Measurements from ENCODE around the gene ARSJ. TPM values are rescaled to one million over a fixed set of nuclear protein-coding genes. Genes with fewer than 3 reads are reported as not detected.

Gene ARSJ
- total and polyA plus RNA-seq, 10 donors = 0.07 to 1.6 (median 0.52) TPM

GRCh38 chr4:113997206-113997605, 17.8 kb upstream of the ARSJ start:
- H3K27me3 ChIP-seq (replicated peaks in 1 of 7) = no peaks in the 10 kb centered on the region
- no peaks in the 10 kb centered on the region for H3K9me3 ChIP-seq
- WGBS, 5 donors = 85 to 95% (median 90%) methylated on average over 1 of the region's 1 CpG
- no peak overlapping the region for H3K4me3 ChIP-seq
- TF ChIP-seq POLR2AphosphoS5 (IDR thresholded peaks at IDR 0.05) = no peak
- TF ChIP-seq CTCF (IDR thresholded peaks at IDR 0.05 in 8 of 11, conservative IDR thresholded peaks at IDR 0.05 in 3 of 11) = no peak
- no peak for TF ChIP-seq POLR2A (IDR thresholded peaks at IDR 0.05)
- no peak for DNase-seq
- H3K27ac ChIP-seq = no peak overlapping the region
- intact Hi-C loops (cut with DNase I; ENCODE audit: low total_unique reads) = no loop called here
- H3K4me1 ChIP-seq = no peaks in the 10 kb centered on the region
- H3K36me3 ChIP-seq = no peaks in the 10 kb centered on the region

GRCh38 chr4:113996599-113997177, 17.2 kb upstream of the ARSJ start:
- no peaks in the 10 kb centered on the region for H3K27me3 ChIP-seq (replicated peaks in 1 of 7)
- WGBS, 5 donors = 63 to 81% (median 76%) methylated on average over 4 of the region's 4 CpGs

GRCh38 chr4:113993887-113994286, 14.4 kb upstream of the ARSJ start:
- Histone ChIP-seq H3K4me3 (no peak overlapping the region), H3K27me3 (replicated peaks in 1 of 7) (no peaks in the 10 kb centered on the region), H3K27ac (no peak overlapping the region), H3K36me3 (no peaks in the 10 kb centered on the region), H3K9me3 (no peaks in the 10 kb centered on the region), H3K4me1 (no peaks in the 10 kb centered on the region)
- no peak for DNase-seq
- intact Hi-C loops (cut with DNase I; ENCODE audit: low total_unique reads) = no loop called here
- TF ChIP-seq POLR2AphosphoS5 (IDR thresholded peaks at IDR 0.05) (no peak), POLR2A (IDR thresholded peaks at IDR 0.05) (no peak), CTCF (IDR thresholded peaks at IDR 0.05 in 8 of 11, conservative IDR thresholded peaks at IDR 0.05 in 3 of 11) (no peak)

More at GRCh38 chr4:113996599-113997177, 17.2 kb upstream of the ARSJ start:
- TF ChIP-seq CTCF (IDR thresholded peaks at IDR 0.05 in 8 of 11, conservative IDR thresholded peaks at IDR 0.05 in 3 of 11) = no peak
- no peak for TF ChIP-seq POLR2A (IDR thresholded peaks at IDR 0.05)
- no peak for TF ChIP-seq POLR2AphosphoS5 (IDR thresholded peaks at IDR 0.05)
- no peaks in the 10 kb centered on the region for H3K36me3 ChIP-seq
- H3K27ac ChIP-seq = no peak overlapping the region
- no peaks in the 10 kb centered on the region for H3K4me1 ChIP-seq
- no peak for DNase-seq
- intact Hi-C loops (cut with DNase I; ENCODE audit: low total_unique reads) = no loop called here
- H3K4me3 ChIP-seq = no peak overlapping the region
- no peaks in the 10 kb centered on the region for H3K9me3 ChIP-seq

DNA sequence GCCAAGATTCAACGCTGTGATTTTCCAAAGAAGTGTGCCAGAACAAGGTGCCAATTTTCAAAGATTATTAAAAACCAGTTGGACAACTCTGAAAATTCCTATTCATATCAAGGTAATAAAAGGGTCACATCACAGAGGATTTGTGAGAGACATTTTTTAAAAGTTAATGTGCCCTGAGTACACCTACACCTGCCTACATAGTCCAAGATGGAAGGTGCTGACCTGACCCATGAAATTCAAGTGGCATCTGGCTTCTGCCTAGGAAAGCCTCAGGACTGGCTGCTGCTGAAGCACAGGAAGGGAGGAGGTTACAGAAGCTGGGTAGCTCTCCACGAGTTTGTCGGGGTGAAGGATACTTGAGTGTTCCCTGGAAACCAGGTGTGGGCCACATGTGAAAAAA, 11.4 kb upstream of the ARSJ start:
- no peak for DNase-seq

More for the DNA sequence above, 11.4 kb upstream of the ARSJ start:
- H3K36me3 ChIP-seq = no peaks in the 10 kb centered on the region
- H3K9me3 ChIP-seq = no peaks in the 10 kb centered on the region
- H3K4me1 ChIP-seq = no peaks in the 10 kb centered on the region
- no peak overlapping the region for H3K4me3 ChIP-seq
- H3K27ac ChIP-seq = no peak overlapping the region
- TF ChIP-seq POLR2A (IDR thresholded peaks at IDR 0.05) (no peak), POLR2AphosphoS5 (IDR thresholded peaks at IDR 0.05) (no peak), CTCF (IDR thresholded peaks at IDR 0.05 in 8 of 11, conservative IDR thresholded peaks at IDR 0.05 in 3 of 11) (no peak)
- WGBS, 5 donors = 67 to 85% (median 76%) methylated on average over 3 of the region's 3 CpGs
- H3K27me3 ChIP-seq (replicated peaks in 1 of 7) = no peaks in the 10 kb centered on the region
- intact Hi-C loops (cut with DNase I; ENCODE audit: low total_unique reads) = no loop called here

Measured in spleen (tissue), 11 donors.